ENCODE data around the gene MGAT4A.

MGAT4A gene

GRCh38 chr2:98706591-98706990, 24.3 kb downstream of the MGAT4A start:
- no peaks in the 10 kb centered on the region for H3K36me3 ChIP-seq (ENCODE audit: control insufficient read depth in 1 of 2, insufficient read depth in 2 of 2, low read length in 2 of 2)
- H3K79me1 ChIP-seq (ENCODE audit: low read length): no peaks in the 10 kb centered on the region
- H3K4me3 ChIP-seq (ENCODE audit: low read depth, low read length): no peak overlapping the region
- H3K9ac ChIP-seq (ENCODE audit: low read length): no peak overlapping the region
- H3K4me2 ChIP-seq (ENCODE audit: low read length): no peak overlapping the region
- no peak overlapping the region for H2BK120ac ChIP-seq (ENCODE audit: insufficient read depth, low read length, poor library complexity)
- no peak overlapping the region for H2AFZ ChIP-seq (ENCODE audit: insufficient read depth, low read length, poor library complexity)
- DNase-seq: no peak
- no CpG with 5 or more reads among the region's 2 CpGs for WGBS (ENCODE audit: extremely low coverage, insufficient coverage, insufficient read length)
- H4K8ac ChIP-seq (ENCODE audit: low read depth, low read length): no peak overlapping the region
- no peak overlapping the region for H4K12ac ChIP-seq (ENCODE audit: low read depth, low read length)
- H3K27me3 ChIP-seq (ENCODE audit: insufficient read depth, low read length): no peaks in the 10 kb centered on the region
- no peak overlapping the region for H2BK12ac ChIP-seq (ENCODE audit: low read length)
- no peak overlapping the region for H3K4ac ChIP-seq (ENCODE audit: low read depth, low read length)
- H3K79me2 ChIP-seq (ENCODE audit: control insufficient read depth, insufficient read depth, low read length, poor library complexity): no peaks in the 10 kb centered on the region
- no peaks in the 10 kb centered on the region for H3K4me1 ChIP-seq (ENCODE audit: control insufficient read depth in 1 of 2, insufficient read depth in 2 of 2, low read length in 2 of 2)
- no peak overlapping the region for H3K27ac ChIP-seq (ENCODE audit: low read depth, low read length)
- no peak overlapping the region for H2AK5ac ChIP-seq (ENCODE audit: low read length)
- H4K91ac ChIP-seq (ENCODE audit: low read depth, low read length): no peak overlapping the region
- no peak overlapping the region for H2BK5ac ChIP-seq (ENCODE audit: low read depth, low read length, poor library complexity)
- H3K14ac ChIP-seq (ENCODE audit: low read length): no peak overlapping the region
- peaks cover 2% of the 10 kb centered on the region for H3K9me3 ChIP-seq (ENCODE audit: insufficient read depth, low read depth, low read length)
- no peak overlapping the region for H3K18ac ChIP-seq (ENCODE audit: low read length)
- no peak overlapping the region for H3K23ac ChIP-seq (ENCODE audit: low read length)

- Histone ChIP-seq H2AK5ac (ENCODE audit: low read length) (no peak overlapping the region), H4K91ac (ENCODE audit: low read depth, low read length) (no peak overlapping the region), H2BK12ac (ENCODE audit: low read length) (no peak overlapping the region), H2BK120ac (ENCODE audit: insufficient read depth, low read length, poor library complexity) (no peak overlapping the region), H3K4me2 (ENCODE audit: low read length) (no peak overlapping the region), H3K79me2 (ENCODE audit: control insufficient read depth, insufficient read depth, low read length, poor library complexity) (no peaks in the 10 kb centered on the region), H2AFZ (ENCODE audit: insufficient read depth, low read length, poor library complexity) (no peak overlapping the region), H3K36me3 (ENCODE audit: control insufficient read depth in 1 of 2, insufficient read depth in 2 of 2, low read length in 2 of 2) (no peaks in the 10 kb centered on the region), H3K9me3 (ENCODE audit: insufficient read depth, low read depth, low read length) (peaks cover 2% of the 10 kb centered on the region), H3K27ac (ENCODE audit: low read depth, low read length) (no peak overlapping the region), H3K18ac (ENCODE audit: low read length) (no peak overlapping the region), H3K27me3 (ENCODE audit: insufficient read depth, low read length) (no peaks in the 10 kb centered on the region), H2BK5ac (ENCODE audit: low read depth, low read length, poor library complexity) (no peak overlapping the region), H4K12ac (ENCODE audit: low read depth, low read length) (no peak overlapping the region), H3K14ac (ENCODE audit: low read length) (no peak overlapping the region), H3K9ac (ENCODE audit: low read length) (no peak overlapping the region), H3K4ac (ENCODE audit: low read depth, low read length) (no peak overlapping the region), H3K23ac (ENCODE audit: low read length) (no peak overlapping the region), H4K8ac (ENCODE audit: low read depth, low read length) (no peak overlapping the region), H3K79me1 (ENCODE audit: low read length) (no peaks in the 10 kb centered on the region), H3K4me3 (ENCODE audit: low read depth, low read length) (no peak overlapping the region), H3K4me1 (ENCODE audit: control insufficient read depth in 1 of 2, insufficient read depth in 2 of 2, low read length in 2 of 2) (no peaks in the 10 kb centered on the region)
- WGBS (ENCODE audit: extremely low coverage, insufficient coverage, insufficient read length): no CpG with 5 or more reads among the region's 3 CpGs
- no peak for DNase-seq
These were observed 25.7 kb downstream of the MGAT4A start for GRCh38 chr2:98705333-98705617.

GRCh38 chr2:98704499-98705332, 26.2 kb downstream of the MGAT4A start:
- Histone ChIP-seq H3K27me3 (ENCODE audit: insufficient read depth, low read length) (no peaks in the 10 kb centered on the region), H3K9me3 (ENCODE audit: insufficient read depth, low read depth, low read length) (peaks cover 2% of the 10 kb centered on the region), H4K12ac (ENCODE audit: low read depth, low read length) (no peak overlapping the region), H3K23ac (ENCODE audit: low read length) (no peak overlapping the region), H3K14ac (ENCODE audit: low read length) (no peak overlapping the region), H2AK5ac (ENCODE audit: low read length) (no peak overlapping the region), H2BK12ac (ENCODE audit: low read length) (no peak overlapping the region), H3K4me3 (ENCODE audit: low read depth, low read length) (no peak overlapping the region), H3K4me2 (ENCODE audit: low read length) (no peak overlapping the region), H3K18ac (ENCODE audit: low read length) (no peak overlapping the region), H2BK5ac (ENCODE audit: low read depth, low read length, poor library complexity) (no peak overlapping the region), H3K79me1 (ENCODE audit: low read length) (no peaks in the 10 kb centered on the region), H3K4me1 (ENCODE audit: control insufficient read depth in 1 of 2, insufficient read depth in 2 of 2, low read length in 2 of 2) (no peaks in the 10 kb centered on the region), H3K36me3 (ENCODE audit: control insufficient read depth in 1 of 2, insufficient read depth in 2 of 2, low read length in 2 of 2) (no peaks in the 10 kb centered on the region), H3K27ac (ENCODE audit: low read depth, low read length) (no peak overlapping the region), H3K4ac (ENCODE audit: low read depth, low read length) (no peak overlapping the region), H3K79me2 (ENCODE audit: control insufficient read depth, insufficient read depth, low read length, poor library complexity) (no peaks in the 10 kb centered on the region), H4K91ac (ENCODE audit: low read depth, low read length) (no peak overlapping the region), H3K9ac (ENCODE audit: low read length) (no peak overlapping the region), H4K8ac (ENCODE audit: low read depth, low read length) (no peak overlapping the region), H2BK120ac (ENCODE audit: insufficient read depth, low read length, poor library complexity) (no peak overlapping the region), H2AFZ (ENCODE audit: insufficient read depth, low read length, poor library complexity) (no peak overlapping the region)
- DNase-seq: no peak
- no CpG with 5 or more reads among the region's 9 CpGs for WGBS (ENCODE audit: extremely low coverage, insufficient coverage, insufficient read length)

GRCh38 chr2:98703738-98704137, 27.2 kb downstream of the MGAT4A start:
- Histone ChIP-seq H3K23ac (ENCODE audit: low read length) (no peak overlapping the region), H3K9ac (ENCODE audit: low read length) (no peak overlapping the region), H4K12ac (ENCODE audit: low read depth, low read length) (no peak overlapping the region)

More at GRCh38 chr2:98703738-98704137, 27.2 kb downstream of the MGAT4A start:
- no peak for DNase-seq
- no peaks in the 10 kb centered on the region for H3K79me1 ChIP-seq (ENCODE audit: low read length)
- H2BK12ac ChIP-seq (ENCODE audit: low read length): no peak overlapping the region
- H2AK5ac ChIP-seq (ENCODE audit: low read length): no peak overlapping the region
- no peak overlapping the region for H2BK120ac ChIP-seq (ENCODE audit: insufficient read depth, low read length, poor library complexity)
- H3K79me2 ChIP-seq (ENCODE audit: control insufficient read depth, insufficient read depth, low read length, poor library complexity): no peaks in the 10 kb centered on the region
- no peaks in the 10 kb centered on the region for H3K36me3 ChIP-seq (ENCODE audit: control insufficient read depth in 1 of 2, insufficient read depth in 2 of 2, low read length in 2 of 2)
- no peak overlapping the region for H4K91ac ChIP-seq (ENCODE audit: low read depth, low read length)
- H3K9me3 ChIP-seq (ENCODE audit: insufficient read depth, low read depth, low read length): peaks cover 2% of the 10 kb centered on the region
- H3K4me2 ChIP-seq (ENCODE audit: low read length): no peak overlapping the region
- H3K14ac ChIP-seq (ENCODE audit: low read length): no peak overlapping the region
- H3K18ac ChIP-seq (ENCODE audit: low read length): no peak overlapping the region
- H3K27me3 ChIP-seq (ENCODE audit: insufficient read depth, low read length): no peaks in the 10 kb centered on the region
- H2AFZ ChIP-seq (ENCODE audit: insufficient read depth, low read length, poor library complexity): no peak overlapping the region
- H3K4me3 ChIP-seq (ENCODE audit: low read depth, low read length): no peak overlapping the region
- H3K4me1 ChIP-seq (ENCODE audit: control insufficient read depth in 1 of 2, insufficient read depth in 2 of 2, low read length in 2 of 2): no peaks in the 10 kb centered on the region
- H3K4ac ChIP-seq (ENCODE audit: low read depth, low read length): no peak overlapping the region
- H2BK5ac ChIP-seq (ENCODE audit: low read depth, low read length, poor library complexity): no peak overlapping the region
- no peak overlapping the region for H4K8ac ChIP-seq (ENCODE audit: low read depth, low read length)
- no CpG with 5 or more reads among the region's 5 CpGs for WGBS (ENCODE audit: extremely low coverage, insufficient coverage, insufficient read length)
- no peak overlapping the region for H3K27ac ChIP-seq (ENCODE audit: low read depth, low read length)

Measured in trophoblast cell (in vitro differentiated cells and primary cell).